H7 (cell line): ENCODE measurements around the gene IL18RAP. TPM values are rescaled to one million over a fixed set of nuclear protein-coding genes. Genes with fewer than 3 reads are reported as not detected.

Source experiments
- DNase-seq: peaks from one replicate; pipeline ENCODE4 v3.0.0; 2012
- H3K27me3 ChIP-seq: 2 replicates; pipeline ENCODE4 v1.6.0; 2011; ENCODE audit warnings: mild to moderate bottlenecking, low read length; ENCODE audit not compliant: control insufficient read depth, insufficient read depth
- H3K36me3 ChIP-seq: replicated peaks from 2 replicates; pipeline ENCODE4 v1.5.1; 2011; ENCODE audit warnings: low read length; ENCODE audit not compliant: control insufficient read depth, insufficient read depth
- H3K4me3 ChIP-seq: 2 replicates; pipeline ENCODE4 v1.5.1; 2011; ENCODE audit warnings: low read depth, mild to moderate bottlenecking, control low read depth, low read length, moderate library complexity; ENCODE audit not compliant: insufficient read depth
- total RNA-seq: library from RNA; depleted of rRNA; stranded (reverse); fragments of >200 nt; shearing (Covaris generic); gene quantifications from 2 replicates; pipeline ENCODE4 v1.2.3, GENCODE V29; 2014; rRNA removed

The IL18RAP gene
- not detected in 2 replicates for total RNA-seq

- Histone ChIP-seq H3K36me3 (no peaks in the 10 kb centered on the region), H3K4me3 (no peak within 1 kb of the TSS), H3K27me3 (no peaks in the 10 kb centered on the region)
- DNase-seq, result no peak
These were observed at the start of gene IL18RAP for GRCh38 chr2:102422910-102423309. TSS of gene IL18RAP (plus strand) at chr2:102423160. CDS start at chr2:102423278, 118 bp downstream.

GRCh38 chr2:102376052-102376591 is 46.8 kb upstream of the IL18RAP start:
- Histone ChIP-seq H3K4me3 (no peak overlapping the region), H3K27me3 (no peaks in the 10 kb centered on the region), H3K36me3 (no peaks in the 10 kb centered on the region)
- DNase-seq, result no peak

GRCh38 chr2:102383722-102384121 is 39.2 kb upstream of the IL18RAP start:
- no peak for DNase-seq

GRCh38 chr2:102385522-102385921 is 37.4 kb upstream of the IL18RAP start:
- no peak for DNase-seq
- Histone ChIP-seq H3K4me3 (no peak overlapping the region), H3K36me3 (no peaks in the 10 kb centered on the region), H3K27me3 (no peaks in the 10 kb centered on the region)

More at GRCh38 chr2:102383722-102384121, 39.2 kb upstream of the IL18RAP start:
- H3K36me3 ChIP-seq, result no peaks in the 10 kb centered on the region
- no peaks in the 10 kb centered on the region for H3K27me3 ChIP-seq
- H3K4me3 ChIP-seq, result no peak overlapping the region

- H3K27me3 ChIP-seq, result no peaks in the 10 kb centered on the region
- no peak overlapping the region for H3K4me3 ChIP-seq
- H3K36me3 ChIP-seq, result no peaks in the 10 kb centered on the region
- no peak for DNase-seq
These were observed 37.0 kb upstream of the IL18RAP start for GRCh38 chr2:102386004-102386403.

GRCh38 chr2:102386867-102387541 is 36.0 kb upstream of the IL18RAP start:
- Histone ChIP-seq H3K4me3 (no peak overlapping the region), H3K27me3 (no peaks in the 10 kb centered on the region), H3K36me3 (no peaks in the 10 kb centered on the region)
- no peak for DNase-seq

GRCh38 chr2:102387763-102388546 is 35.0 kb upstream of the IL18RAP start:
- no peaks in the 10 kb centered on the region for H3K27me3 ChIP-seq
- peak; percentile 9 for DNase-seq
- H3K36me3 ChIP-seq, result no peaks in the 10 kb centered on the region
- H3K4me3 ChIP-seq, result no peak overlapping the region

- Histone ChIP-seq H3K27me3 (no peaks in the 10 kb centered on the region), H3K36me3 (no peaks in the 10 kb centered on the region), H3K4me3 (no peak overlapping the region)
- no peak for DNase-seq
These were observed 31.4 kb upstream of the IL18RAP start for GRCh38 chr2:102391565-102391964.

DNA sequence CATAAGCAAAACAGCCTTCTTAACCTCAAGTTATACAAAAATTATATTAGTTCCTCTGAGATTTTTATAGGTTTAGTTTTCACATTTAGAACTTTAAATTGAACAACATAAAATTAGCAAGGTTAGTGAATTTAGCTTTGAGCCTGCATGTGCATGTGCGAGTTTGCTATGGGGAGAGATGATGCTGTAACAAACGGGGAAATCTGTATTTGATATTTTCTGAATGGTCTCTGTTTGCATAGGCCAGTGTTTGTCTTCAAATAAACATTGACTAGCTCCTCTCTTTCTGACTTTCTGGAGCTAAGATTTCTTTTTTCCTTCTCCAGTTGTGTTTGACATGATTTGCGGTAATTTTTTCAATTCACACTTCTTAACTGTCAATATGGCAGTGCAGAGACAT is 30.9 kb upstream of the IL18RAP start:
- H3K27me3 ChIP-seq, result no peaks in the 10 kb centered on the region
- DNase-seq, result no peak
- H3K36me3 ChIP-seq, result no peaks in the 10 kb centered on the region
- no peak overlapping the region for H3K4me3 ChIP-seq

GRCh38 chr2:102392942-102393341 is 30.0 kb upstream of the IL18RAP start:
- H3K27me3 ChIP-seq, result no peaks in the 10 kb centered on the region
- no peak for DNase-seq
- H3K36me3 ChIP-seq, result no peaks in the 10 kb centered on the region
- H3K4me3 ChIP-seq, result no peak overlapping the region

GRCh38 chr2:102396012-102396411 is 26.9 kb upstream of the IL18RAP start:
- DNase-seq, result no peak
- Histone ChIP-seq H3K27me3 (no peaks in the 10 kb centered on the region; the same call in 1 of the 2 replicates), H3K4me3 (no peak overlapping the region), H3K36me3 (no peaks in the 10 kb centered on the region)

- Histone ChIP-seq H3K36me3 (no peaks in the 10 kb centered on the region), H3K4me3 (no peak overlapping the region), H3K27me3 (no peaks in the 10 kb centered on the region; the same call in 1 of the 2 replicates)
- peak; percentile 33 for DNase-seq
These were observed 25.8 kb upstream of the IL18RAP start for GRCh38 chr2:102397209-102397608.

GRCh38 chr2:102399499-102400141 is 23.3 kb upstream of the IL18RAP start:
- no peak for DNase-seq
- Histone ChIP-seq H3K4me3 (no peak overlapping the region), H3K27me3 (no peaks in the 10 kb centered on the region; the same call in 1 of the 2 replicates), H3K36me3 (no peaks in the 10 kb centered on the region)

DNA sequence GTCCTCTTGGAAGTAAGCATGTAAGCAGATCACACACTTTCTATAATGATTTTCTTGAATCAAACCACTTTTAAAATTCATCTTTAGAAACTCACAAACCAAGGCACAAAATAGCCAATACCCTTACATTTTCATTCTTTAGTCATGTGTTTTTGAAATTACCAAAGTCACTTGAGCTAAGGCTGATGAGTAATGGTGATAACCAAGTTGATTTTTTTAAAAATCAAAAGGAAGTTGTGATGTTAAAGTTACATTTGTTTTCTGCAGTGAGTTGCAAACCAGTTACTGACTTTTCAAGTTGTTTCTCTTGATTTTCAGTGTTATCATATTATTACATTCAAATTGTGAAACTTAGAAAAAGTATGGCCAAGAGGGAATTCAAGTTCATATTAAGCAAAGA is 21.5 kb upstream of the IL18RAP start:
- no peaks in the 10 kb centered on the region for H3K36me3 ChIP-seq
- no peaks in the 10 kb centered on the region; the same call in 1 of the 2 replicates for H3K27me3 ChIP-seq
- no peak overlapping the region for H3K4me3 ChIP-seq
- DNase-seq, result no peak
